ENCODE results near the gene DDX3X.
"Not testable (repeated sequence)": the region's sequence is repeated elsewhere in the genome, so short reads cannot be mapped to it uniquely, and the experiment has no call there.

Gene DDX3X

GRCh38 chrX:41333744-41334362 is at the start of gene DDX3X:
Gene DDX3X (plus strand): TSS chrX:41334162. CDS start chrX:41334253, 91 bp downstream.
- FAIRE-seq, result no peak

- not testable (repeated sequence) for FAIRE-seq
Measured at GRCh38 chrX:41285928-41286327, 48.0 kb upstream of the DDX3X start.

- no peak for FAIRE-seq
Measured at GRCh38 chrX:41288641-41289040, 45.3 kb upstream of the DDX3X start.

GRCh38 chrX:41289095-41289494 is 44.9 kb upstream of the DDX3X start:
- no peak for FAIRE-seq

- FAIRE-seq, result no peak
Measured at GRCh38 chrX:41291309-41291708, 42.7 kb upstream of the DDX3X start.

- peak; percentile 78 for FAIRE-seq
Measured at GRCh38 chrX:41293269-41293668, 40.7 kb upstream of the DDX3X start.

GRCh38 chrX:41300758-41301437 is 33.1 kb upstream of the DDX3X start:
- FAIRE-seq, result no peak

- FAIRE-seq, result no peak
Measured at GRCh38 chrX:41301438-41301824, 32.5 kb upstream of the DDX3X start.

- no peak for FAIRE-seq
Measured at GRCh38 chrX:41302370-41302769, 31.6 kb upstream of the DDX3X start.

- FAIRE-seq, result no peak
Measured at GRCh38 chrX:41303013-41303412, 30.9 kb upstream of the DDX3X start.

GRCh38 chrX:41304178-41304577 is 29.8 kb upstream of the DDX3X start:
- no peak for FAIRE-seq

- no peak for FAIRE-seq
Measured at GRCh38 chrX:41308884-41309647, 24.9 kb upstream of the DDX3X start.

- no peak for FAIRE-seq
Measured at GRCh38 chrX:41312786-41313185, 21.2 kb upstream of the DDX3X start.

- no peak for FAIRE-seq
Measured at GRCh38 chrX:41313419-41313818, 20.5 kb upstream of the DDX3X start.

- no peak for FAIRE-seq
Measured at GRCh38 chrX:41314204-41314603, 19.8 kb upstream of the DDX3X start.

GRCh38 chrX:41314881-41315280 is 19.1 kb upstream of the DDX3X start:
- no peak for FAIRE-seq

GRCh38 chrX:41316266-41316665 is 17.7 kb upstream of the DDX3X start:
- not testable (repeated sequence) for FAIRE-seq

- no peak for FAIRE-seq
Measured at GRCh38 chrX:41317477-41318208, 16.3 kb upstream of the DDX3X start.

GRCh38 chrX:41320393-41320792 is 13.6 kb upstream of the DDX3X start:
- no peak for FAIRE-seq

GRCh38 chrX:41322821-41323603 is 10.9 kb upstream of the DDX3X start:
- FAIRE-seq, result no peak

- no peak for FAIRE-seq
Measured at GRCh38 chrX:41326431-41326830, 7.5 kb upstream of the DDX3X start.

GRCh38 chrX:41327341-41327740 is 6.6 kb upstream of the DDX3X start:
- no peak for FAIRE-seq

GRCh38 chrX:41329101-41329500 is 4.9 kb upstream of the DDX3X start:
- FAIRE-seq, result no peak

All from G401.6 (cell line).